HepG2 (cell line): ENCODE results near the gene ZFP62.
A peak's percentile ranks its signal among the peaks of the same experiment; 100 is the strongest.
"Not testable (repeated sequence)": the region's sequence is repeated elsewhere in the genome, so short reads cannot be mapped to it uniquely, and the experiment has no call there.

Experiments used
- CEBPB ChIP-seq: IDR thresholded peaks from 2 replicates; pipeline ENCODE4 v1.6.1; 2011; ENCODE audit warnings: low read depth, low read length, improper control_type of control experiment, borderline replicate concordance
- CERS6 ChIP-seq: sonication (generic); formaldehyde crosslinking; IDR thresholded peaks from 2 replicates; pipeline ENCODE4 v1.5.0; 2020; ENCODE audit warnings: missing genetic modification reagents
- FOSL1 ChIP-seq: sonication (generic); formaldehyde crosslinking; IDR thresholded peaks from 2 replicates; pipeline ENCODE4 v1.9.0; 2021; ENCODE audit warnings: missing genetic modification reagents, borderline replicate concordance
- FOXK2 ChIP-seq: fragments of 450-650 bp; IDR thresholded peaks from 2 replicates; pipeline ENCODE4 v1.6.1; 2016
- HINFP ChIP-seq: sonication (generic); formaldehyde crosslinking; IDR thresholded peaks from 2 replicates; pipeline ENCODE4 v1.4.0; 2020; ENCODE audit warnings: low read depth, mild to moderate bottlenecking, missing genetic modification reagents
- POLR2A ChIP-seq, 2 experiments: IDR thresholded peaks; 2 replicates each; pipeline ENCODE4 v1.6.1; 2011; ENCODE audit warnings: low read depth in 2 of 2, low read length in 2 of 2, mild to moderate bottlenecking in 1 of 2, moderate library complexity in 1 of 2; ENCODE audit not compliant: insufficient read depth in 1 of 2
- TRIM24 ChIP-seq: sonication (generic); formaldehyde crosslinking; IDR thresholded peaks from 2 replicates; pipeline ENCODE4 v1.8.0; 2022; ENCODE audit warnings: mild to moderate bottlenecking, missing genetic modification reagents
- ZNF777 ChIP-seq: sonication (generic); formaldehyde crosslinking; IDR thresholded peaks from 2 replicates; pipeline ENCODE4 v1.4.0; 2020; ENCODE audit warnings: missing genetic modification reagents
- ZSCAN9 ChIP-seq: IDR thresholded peaks from 2 replicates; pipeline ENCODE4 v1.6.1; 2016; ENCODE audit warnings: borderline replicate concordance
- TF ChIP-seq, protein P1 (sequence below): sonication (generic); formaldehyde crosslinking; conservative IDR thresholded peaks from 2 replicates; pipeline ENCODE4 v1.8.0; 2022; ENCODE audit warnings: mild to moderate bottlenecking, moderate library complexity, missing genetic modification reagents
- TF ChIP-seq, protein P2 (sequence below): sonication (generic); formaldehyde crosslinking; IDR thresholded peaks from 2 replicates; pipeline ENCODE4 v1.5.1; 2020; ENCODE audit warnings: mild to moderate bottlenecking, missing genetic modification reagents
- TF ChIP-seq, protein P3 (sequence below): sonication (generic); formaldehyde crosslinking; IDR thresholded peaks from 2 replicates; pipeline ENCODE4 v1.4.0; 2020; ENCODE audit warnings: missing genetic modification reagents

DNA sequence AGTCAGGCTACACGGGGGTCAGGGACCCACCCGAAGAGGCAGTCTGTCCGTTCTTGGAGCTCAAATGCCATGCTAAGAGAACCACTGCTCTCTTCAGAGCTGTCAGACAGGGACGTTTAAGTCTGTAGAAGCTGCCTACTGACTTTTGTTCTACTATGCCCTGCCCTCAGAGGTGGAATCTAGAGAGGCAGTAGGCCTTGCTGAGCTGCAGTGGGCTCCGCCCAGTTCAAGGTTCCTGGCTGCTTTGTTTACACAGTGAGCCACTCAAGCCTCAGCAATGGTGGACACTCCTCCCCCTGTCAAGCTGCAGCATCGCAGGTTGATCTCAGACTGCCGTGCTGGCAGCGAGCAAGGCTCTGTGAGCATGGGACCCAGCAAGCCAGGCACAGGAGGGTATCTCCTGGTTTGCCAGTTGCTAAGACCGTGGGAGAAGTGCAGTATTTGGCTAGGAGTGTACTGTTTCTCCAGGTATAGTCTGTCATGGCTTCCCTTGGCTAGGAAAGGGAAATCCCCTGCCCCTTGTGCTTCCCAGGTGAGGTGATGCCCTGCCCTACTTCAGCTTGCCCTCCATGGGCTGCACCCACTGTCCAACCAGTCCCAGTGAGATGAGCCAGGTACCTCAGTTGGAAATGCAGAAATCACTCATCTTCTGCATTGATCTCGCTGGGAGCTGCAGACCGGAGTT, 24.9 kb upstream of the ZFP62 start:
- TF ChIP-seq, protein P1, sequence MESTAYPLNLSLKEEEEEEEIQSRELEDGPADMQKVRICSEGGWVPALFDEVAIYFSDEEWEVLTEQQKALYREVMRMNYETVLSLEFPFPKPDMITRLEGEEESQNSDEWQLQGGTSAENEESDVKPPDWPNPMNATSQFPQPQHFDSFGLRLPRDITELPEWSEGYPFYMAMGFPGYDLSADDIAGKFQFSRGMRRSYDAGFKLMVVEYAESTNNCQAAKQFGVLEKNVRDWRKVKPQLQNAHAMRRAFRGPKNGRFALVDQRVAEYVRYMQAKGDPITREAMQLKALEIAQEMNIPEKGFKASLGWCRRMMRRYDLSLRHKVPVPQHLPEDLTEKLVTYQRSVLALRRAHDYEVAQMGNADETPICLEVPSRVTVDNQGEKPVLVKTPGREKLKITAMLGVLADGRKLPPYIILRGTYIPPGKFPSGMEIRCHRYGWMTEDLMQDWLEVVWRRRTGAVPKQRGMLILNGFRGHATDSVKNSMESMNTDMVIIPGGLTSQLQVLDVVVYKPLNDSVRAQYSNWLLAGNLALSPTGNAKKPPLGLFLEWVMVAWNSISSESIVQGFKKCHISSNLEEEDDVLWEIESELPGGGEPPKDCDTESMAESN (CRISPR knock-in tag), result peak; percentile 62; the same call in 1 of the 2 replicates
- not testable (repeated sequence) for TF ChIP-seq ZNF777 (CRISPR knock-in tag); ZSCAN9 (CRISPR knock-in tag); POLR2A (IDR thresholded peaks at IDR 0.05; ENCODE audit: insufficient read depth in 1 of 2, low read depth in 2 of 2, low read length in 2 of 2); TRIM24 (CRISPR knock-in tag); CEBPB; FOSL1 (CRISPR knock-in tag); CERS6 (CRISPR knock-in tag); FOXK2
- 0 out of 2 replicates have a peak, but pooled peaks have one; percentile 60 for TF ChIP-seq HINFP
- TF ChIP-seq, protein P2, sequence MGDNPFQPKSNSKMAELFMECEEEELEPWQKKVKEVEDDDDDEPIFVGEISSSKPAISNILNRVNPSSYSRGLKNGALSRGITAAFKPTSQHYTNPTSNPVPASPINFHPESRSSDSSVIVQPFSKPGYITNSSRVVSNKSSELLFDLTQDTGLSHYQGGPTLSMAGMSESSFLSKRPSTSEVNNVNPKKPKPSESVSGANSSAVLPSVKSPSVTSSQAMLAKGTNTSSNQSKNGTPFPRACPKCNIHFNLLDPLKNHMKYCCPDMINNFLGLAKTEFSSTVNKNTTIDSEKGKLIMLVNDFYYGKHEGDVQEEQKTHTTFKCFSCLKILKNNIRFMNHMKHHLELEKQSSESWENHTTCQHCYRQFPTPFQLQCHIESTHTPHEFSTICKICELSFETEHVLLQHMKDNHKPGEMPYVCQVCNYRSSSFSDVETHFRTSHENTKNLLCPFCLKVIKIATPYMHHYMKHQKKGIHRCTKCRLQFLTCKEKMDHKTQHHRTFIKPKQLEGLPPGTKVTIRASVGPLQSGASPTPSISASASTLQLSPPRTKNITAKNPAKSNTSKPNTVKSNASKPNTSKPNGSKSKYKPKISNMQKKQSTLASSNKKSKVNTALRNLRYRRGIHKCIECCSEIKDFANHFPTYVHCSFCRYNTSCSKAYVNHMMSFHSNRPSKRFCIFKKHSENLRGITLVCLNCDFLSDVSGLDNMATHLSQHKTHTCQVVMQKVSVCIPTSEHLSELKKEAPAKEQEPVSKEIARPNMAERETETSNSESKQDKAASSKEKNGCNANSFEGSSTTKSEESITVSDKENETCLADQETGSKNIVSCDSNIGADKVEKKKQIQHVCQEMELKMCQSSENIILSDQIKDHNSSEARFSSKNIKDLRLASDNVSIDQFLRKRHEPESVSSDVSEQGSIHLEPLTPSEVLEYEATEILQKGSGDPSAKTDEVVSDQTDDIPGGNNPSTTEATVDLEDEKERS (CRISPR knock-in tag), result peak; percentile 61; the same call in 1 of the 2 replicates
- TF ChIP-seq, protein P3, sequence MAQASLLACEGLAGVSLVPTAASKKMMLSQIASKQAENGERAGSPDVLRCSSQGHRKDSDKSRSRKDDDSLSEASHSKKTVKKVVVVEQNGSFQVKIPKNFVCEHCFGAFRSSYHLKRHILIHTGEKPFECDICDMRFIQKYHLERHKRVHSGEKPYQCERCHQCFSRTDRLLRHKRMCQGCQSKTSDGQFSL, result not testable (repeated sequence)
